Activated T-helper 1 cell treated with anti-CD3 and anti-CD28 coated beads, Interleukin-12 subunit alpha, Interleukin-12 subunit beta, Interleukin-2, Interleukin-4 antibody, amounts not matched to agents 30 ng/mL and 10 ng/mL and 1 ng/mL, durations not matched to agents 14 hours and 24 hours and 36 hours (primary cell): ENCODE measurements around the gene RHOB. TPM values are rescaled to one million over a fixed set of nuclear protein-coding genes. Genes with fewer than 3 reads are reported as not detected.
"Not testable (repeated sequence)": the region's sequence is repeated elsewhere in the genome, so short reads cannot be mapped to it uniquely, and the experiment has no call there.

Source experiments
- DNase-seq: peaks from one replicate; pipeline ENCODE4 v3.0.0; 2021; ENCODE audit warnings: low spot score
- H3K27ac Mint-ChIP-seq: one replicate; pipeline ENCODE4 v1.8.0; 2021; ENCODE audit warnings: mild to moderate bottlenecking, mixed read lengths
- H3K27me3 Mint-ChIP-seq: one replicate; pipeline ENCODE4 v1.8.0; 2022; ENCODE audit warnings: mild to moderate bottlenecking, moderate library complexity, mixed read lengths; ENCODE audit not compliant: insufficient read depth
- H3K36me3 Mint-ChIP-seq: one replicate; pipeline ENCODE4 v1.8.0; 2021; ENCODE audit warnings: low read depth, mixed read lengths
- H3K4me1 Mint-ChIP-seq: one replicate; pipeline ENCODE4 v1.8.0; 2021; ENCODE audit warnings: low read depth, mixed read lengths
- H3K4me3 Mint-ChIP-seq: one replicate; pipeline ENCODE4 v1.8.0; 2021; ENCODE audit warnings: mild to moderate bottlenecking, moderate library complexity, mixed read lengths
- H3K9me3 Mint-ChIP-seq: one replicate; pipeline ENCODE4 v1.8.0; 2021; ENCODE audit warnings: mixed read lengths
- intact Hi-C: fragments of 100-400 bp; cut with micrococcal nuclease; formaldehyde crosslinking; loops from one replicate; pipeline ENCODE4 v1.15.1; 2024
- total RNA-seq: library from RNA; stranded (reverse); gene quantifications from 2 replicates; pipeline ENCODE4 v1.2.3, GENCODE V29; 2022

The RHOB gene
- total RNA-seq, 1 donor from 2014 or later, result 29.6 TPM

DNA sequence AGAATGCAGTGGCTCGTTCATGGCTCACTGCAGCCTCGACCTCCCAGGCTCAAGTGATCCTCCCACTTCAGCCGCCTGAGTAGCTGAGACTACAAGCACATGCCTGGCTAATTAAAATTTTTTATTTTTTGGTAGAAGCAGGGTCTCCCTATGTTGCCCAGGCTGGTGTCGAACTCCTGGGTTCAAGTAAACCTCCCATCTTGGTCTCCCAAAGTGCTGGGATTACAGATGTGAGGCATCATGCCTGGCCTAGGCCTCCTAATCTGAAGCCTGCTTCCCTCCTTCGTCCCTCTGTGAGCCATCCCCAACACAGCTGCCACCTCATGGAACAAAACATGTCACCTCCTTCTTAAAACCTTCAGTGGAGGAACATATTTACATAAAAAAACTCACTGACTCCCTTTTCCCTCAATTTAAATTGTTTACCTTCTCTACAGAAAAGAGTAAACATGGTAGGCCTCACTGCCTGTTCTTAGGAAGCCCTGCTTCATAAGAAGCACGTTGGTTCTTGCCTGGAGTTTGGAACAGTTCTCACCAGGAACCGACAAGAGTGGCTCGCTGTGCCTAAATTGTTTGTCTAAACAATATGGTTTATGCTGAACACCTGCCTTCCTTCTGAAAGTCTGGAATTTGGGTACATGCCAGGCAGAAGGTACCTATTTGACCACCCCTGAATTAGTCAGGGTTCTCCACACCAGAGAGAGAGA is 12.1 kb upstream of the RHOB start:
- H3K27me3 Mint-ChIP-seq, result peaks cover 20% of the 10 kb centered on the region
- no peak overlapping the region for H3K27ac Mint-ChIP-seq
- DNase-seq, result no peak
- intact Hi-C loops, result no loop called here
- no peaks in the 10 kb centered on the region for H3K36me3 Mint-ChIP-seq
- peaks cover 30% of the 10 kb centered on the region for H3K4me1 Mint-ChIP-seq
- no peak overlapping the region for H3K4me3 Mint-ChIP-seq
- H3K9me3 Mint-ChIP-seq, result no peaks in the 10 kb centered on the region

DNA sequence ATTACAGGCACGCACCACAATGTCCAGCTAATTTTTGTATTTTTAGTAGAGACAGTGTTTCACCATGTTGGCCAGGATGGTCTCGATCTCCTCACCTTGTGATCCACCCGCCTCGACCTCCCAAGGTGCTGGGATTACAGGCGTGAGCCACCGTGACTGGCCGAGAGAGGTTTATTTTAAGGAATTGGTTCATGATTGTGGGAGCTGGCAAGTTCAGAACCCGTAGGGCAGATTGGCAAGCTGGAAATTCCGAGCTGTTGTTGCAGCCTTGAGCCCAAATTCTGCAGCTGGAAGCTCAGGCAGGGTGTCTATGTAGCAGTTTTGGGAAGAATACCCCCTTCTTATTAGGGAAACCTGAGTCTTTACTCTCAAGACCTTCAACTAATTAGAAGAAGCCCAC is 11.4 kb upstream of the RHOB start:
- Mint-ChIP-seq H3K27me3 (peaks cover 20% of the 10 kb centered on the region), H3K4me1 (peaks cover 28% of the 10 kb centered on the region)
- H3K4me3 Mint-ChIP-seq, H3K27ac Mint-ChIP-seq, intact Hi-C loops, DNase-seq, H3K36me3 Mint-ChIP-seq, H3K9me3 Mint-ChIP-seq: not testable (repeated sequence)

DNA sequence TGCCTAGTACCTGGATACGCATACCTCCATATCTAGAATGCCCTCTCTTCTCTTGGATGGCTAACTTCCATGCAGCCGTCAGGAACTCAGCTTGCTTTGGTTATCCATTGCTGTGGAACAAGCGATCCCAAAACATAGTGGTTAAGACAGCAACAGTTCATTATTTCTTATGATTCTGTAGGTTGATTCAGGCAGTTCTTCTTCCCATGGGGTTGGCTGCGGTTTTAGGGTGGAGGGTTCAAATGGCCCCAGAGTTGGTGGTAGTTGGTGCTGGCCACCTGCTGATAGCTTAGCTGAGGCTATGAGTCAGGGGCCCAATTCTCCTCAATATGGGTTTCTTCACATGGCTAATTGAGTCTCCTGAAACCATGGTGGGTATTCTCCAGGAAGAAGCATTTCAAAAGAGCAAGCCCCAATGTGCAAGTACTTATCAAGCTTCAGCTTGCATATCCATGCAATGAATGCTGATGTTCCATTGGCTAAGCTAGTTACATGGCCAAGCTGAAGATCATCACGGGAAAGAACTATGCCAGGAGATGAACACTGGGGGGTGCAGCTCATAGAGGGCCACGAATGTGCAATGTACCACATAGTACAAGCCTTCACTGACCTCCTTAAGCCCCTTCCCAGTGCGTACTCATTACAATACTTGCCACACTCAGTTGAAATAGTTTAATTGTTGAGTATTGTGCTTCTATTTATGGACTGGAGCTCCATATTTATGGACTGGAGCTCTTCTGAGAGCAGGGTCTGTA is 10.0 kb upstream of the RHOB start:
- Mint-ChIP-seq H3K27me3 (peaks cover 26% of the 10 kb centered on the region), H3K4me1 (peaks cover 17% of the 10 kb centered on the region), H3K36me3 (no peaks in the 10 kb centered on the region), H3K9me3 (no peaks in the 10 kb centered on the region), H3K4me3 (no peak overlapping the region), H3K27ac (no peak overlapping the region)
- no peak for DNase-seq
- intact Hi-C loops, result no loop called here

DNA sequence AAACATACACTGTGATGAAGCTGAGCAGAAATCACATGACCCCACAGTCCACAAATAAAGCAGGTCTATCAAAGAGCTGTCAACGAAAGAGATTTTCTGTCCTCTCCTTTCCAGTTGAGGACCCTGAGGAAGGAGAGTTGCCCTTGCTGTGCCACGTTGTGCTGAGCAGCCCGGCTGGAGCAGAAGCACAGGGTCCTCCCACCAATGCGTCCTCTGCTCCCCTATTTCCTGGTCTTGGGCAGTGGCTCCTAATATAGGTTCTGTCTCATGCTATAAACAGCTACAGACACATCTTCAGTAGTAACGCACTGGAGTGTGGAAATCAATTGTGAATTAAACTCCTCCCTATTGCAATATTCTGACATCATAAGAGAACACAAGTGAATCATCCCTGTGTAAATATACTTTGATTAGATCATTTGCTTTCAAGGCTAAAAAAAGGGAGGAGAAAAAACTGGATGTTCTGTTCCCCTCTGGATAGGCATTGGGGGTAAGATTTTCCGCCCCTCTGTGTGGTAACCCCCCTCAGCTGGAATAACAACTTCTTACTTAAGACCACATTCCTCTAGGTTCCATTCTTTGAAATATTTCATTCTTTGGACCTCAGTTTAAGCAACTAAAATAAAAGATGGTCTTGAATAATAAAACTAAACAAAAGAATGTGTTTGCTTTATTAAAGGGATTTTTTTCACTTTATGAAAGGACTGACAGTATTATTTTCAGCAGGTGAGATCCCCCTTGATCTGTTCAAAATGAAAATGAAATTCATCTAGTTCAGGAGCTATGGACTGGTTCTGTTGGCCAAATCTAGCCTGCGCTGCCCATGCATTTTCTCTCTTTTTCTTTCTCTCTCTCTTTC is 8.3 kb upstream of the RHOB start:
- DNase-seq, result no peak
- intact Hi-C loops, result no loop called here
- no peak overlapping the region for H3K4me3 Mint-ChIP-seq
- H3K36me3 Mint-ChIP-seq, result no peaks in the 10 kb centered on the region
- H3K27ac Mint-ChIP-seq, result no peak overlapping the region
- no peaks in the 10 kb centered on the region for H3K9me3 Mint-ChIP-seq
- peaks cover 32% of the 10 kb centered on the region for H3K27me3 Mint-ChIP-seq
- H3K4me1 Mint-ChIP-seq, result peaks cover 16% of the 10 kb centered on the region

DNA sequence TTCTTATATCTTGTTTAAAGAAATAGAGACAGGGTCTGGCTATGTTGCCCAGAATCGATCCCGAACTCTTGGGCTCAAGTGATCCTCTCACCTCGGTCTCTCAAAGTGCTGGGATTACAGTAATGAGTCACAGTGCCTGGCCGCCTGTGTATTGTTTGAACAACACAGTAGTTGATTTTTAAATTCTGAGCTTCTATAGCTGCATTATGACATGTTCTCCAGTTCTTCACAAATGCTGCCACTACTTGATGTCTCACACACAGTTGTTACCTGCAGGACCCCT is 7.7 kb upstream of the RHOB start:
- intact Hi-C loops, result no loop called here
- H3K4me1 Mint-ChIP-seq, result peaks cover 16% of the 10 kb centered on the region
- peaks cover 38% of the 10 kb centered on the region for H3K27me3 Mint-ChIP-seq
- no peaks in the 10 kb centered on the region for H3K36me3 Mint-ChIP-seq
- DNase-seq, result no peak
- no peaks in the 10 kb centered on the region for H3K9me3 Mint-ChIP-seq
- no peak overlapping the region for H3K4me3 Mint-ChIP-seq
- H3K27ac Mint-ChIP-seq, result no peak overlapping the region

DNA sequence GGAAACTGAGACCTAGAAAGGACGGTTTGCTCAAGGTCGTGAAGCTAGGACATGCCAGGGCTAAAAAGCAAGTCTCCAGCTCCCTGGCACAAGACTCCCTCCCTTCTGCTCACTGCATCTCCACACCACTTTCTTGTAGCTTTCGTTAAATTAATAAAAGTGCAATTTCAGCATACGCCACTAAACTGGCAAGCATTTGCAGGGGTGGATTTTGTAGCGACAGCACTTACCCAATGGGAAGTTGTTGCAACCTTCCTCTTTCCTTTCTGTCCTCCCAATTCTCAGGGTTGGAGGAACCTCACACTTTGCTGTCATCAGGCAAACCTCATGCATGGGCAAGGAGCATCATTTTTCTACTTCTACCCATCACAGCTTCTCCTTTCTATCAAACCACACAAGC is 7.4 kb upstream of the RHOB start:
- H3K9me3 Mint-ChIP-seq, result no peaks in the 10 kb centered on the region
- intact Hi-C loops, result no loop called here
- DNase-seq, result no peak
- H3K4me1 Mint-ChIP-seq, result peaks cover 16% of the 10 kb centered on the region
- H3K36me3 Mint-ChIP-seq, result no peaks in the 10 kb centered on the region
- H3K4me3 Mint-ChIP-seq, result no peak overlapping the region
- peaks cover 40% of the 10 kb centered on the region for H3K27me3 Mint-ChIP-seq
- no peak overlapping the region for H3K27ac Mint-ChIP-seq

DNA sequence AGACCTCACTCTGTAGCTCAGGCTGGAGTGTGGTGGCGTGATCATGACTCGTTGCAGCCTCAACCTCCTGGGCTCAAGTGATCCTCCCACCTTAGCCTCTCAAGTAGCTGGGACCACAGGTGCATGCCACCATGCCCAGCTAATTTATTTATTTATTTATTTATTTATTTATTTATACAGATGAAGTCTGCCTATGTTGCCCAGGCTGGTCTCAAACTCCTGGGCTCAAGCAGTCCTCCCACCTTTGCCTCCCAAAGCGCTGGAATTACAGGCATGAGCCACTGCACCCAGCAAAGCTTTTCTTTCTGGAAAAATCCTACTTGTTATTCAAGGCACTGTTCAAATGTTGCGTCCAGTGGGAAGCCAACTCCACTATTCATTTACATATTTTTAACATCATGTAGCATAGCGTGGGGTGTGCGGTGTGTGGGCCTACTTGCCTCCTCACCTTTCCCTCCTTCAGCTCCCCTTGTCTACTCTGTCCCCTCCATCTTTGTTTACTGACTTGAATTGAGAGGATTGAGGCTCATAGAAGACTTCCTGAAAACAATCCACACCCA is 6.8 kb upstream of the RHOB start:
- no peak overlapping the region for H3K4me3 Mint-ChIP-seq
- H3K27ac Mint-ChIP-seq, result no peak overlapping the region
- peaks cover 44% of the 10 kb centered on the region for H3K27me3 Mint-ChIP-seq
- no peak for DNase-seq
- peaks cover 12% of the 10 kb centered on the region for H3K4me1 Mint-ChIP-seq
- no peaks in the 10 kb centered on the region for H3K9me3 Mint-ChIP-seq
- H3K36me3 Mint-ChIP-seq, result no peaks in the 10 kb centered on the region
- intact Hi-C loops, result loop anchor here (10.0 kb wide), 1 partner anchor 385 kb away; the partner anchor contains the start of gene LDAH

DNA sequence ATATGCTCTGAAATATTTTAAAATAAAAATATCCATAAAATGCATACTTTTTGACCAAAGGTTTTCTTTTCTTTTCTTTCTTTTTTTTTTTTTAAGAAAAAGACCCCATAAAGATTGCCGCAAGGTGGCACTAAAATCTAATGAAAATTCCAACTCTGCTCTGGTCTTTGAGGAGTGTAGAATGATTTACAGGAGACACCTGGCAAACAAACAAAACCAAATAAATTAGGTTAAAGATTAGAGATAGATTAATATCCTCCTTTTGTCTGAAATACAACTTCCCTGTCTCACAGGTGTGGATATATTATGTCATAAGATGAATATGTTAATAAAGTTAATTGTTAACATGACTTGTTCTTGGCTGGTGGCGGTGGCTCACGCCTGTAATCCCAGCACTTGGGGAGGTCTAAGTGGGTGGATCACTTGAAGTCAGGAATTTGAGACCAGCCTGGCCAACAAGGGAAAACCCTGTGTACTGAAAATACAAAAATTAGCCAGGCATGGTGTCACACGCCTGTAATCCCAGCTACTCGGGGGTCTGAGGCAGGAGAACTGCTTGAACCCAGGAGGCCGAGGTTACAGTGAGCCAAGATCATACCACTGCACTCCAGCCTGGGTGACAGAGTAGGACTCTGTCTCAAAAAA is 3.5 kb upstream of the RHOB start:
- no peak overlapping the region for H3K27ac Mint-ChIP-seq
- H3K27me3 Mint-ChIP-seq, result peaks cover 52% of the 10 kb centered on the region
- H3K36me3 Mint-ChIP-seq, result no peaks in the 10 kb centered on the region
- DNase-seq, result no peak
- H3K4me3 Mint-ChIP-seq, result no peak overlapping the region
- H3K4me1 Mint-ChIP-seq, result peaks cover 16% of the 10 kb centered on the region
- intact Hi-C loops, result loop anchor here (1.0 to 10.0 kb wide), 3 partner anchors 199 to 381 kb away; partner anchors contain the start of genes HS1BP3 and LDAH
- H3K9me3 Mint-ChIP-seq, result no peaks in the 10 kb centered on the region

DNA sequence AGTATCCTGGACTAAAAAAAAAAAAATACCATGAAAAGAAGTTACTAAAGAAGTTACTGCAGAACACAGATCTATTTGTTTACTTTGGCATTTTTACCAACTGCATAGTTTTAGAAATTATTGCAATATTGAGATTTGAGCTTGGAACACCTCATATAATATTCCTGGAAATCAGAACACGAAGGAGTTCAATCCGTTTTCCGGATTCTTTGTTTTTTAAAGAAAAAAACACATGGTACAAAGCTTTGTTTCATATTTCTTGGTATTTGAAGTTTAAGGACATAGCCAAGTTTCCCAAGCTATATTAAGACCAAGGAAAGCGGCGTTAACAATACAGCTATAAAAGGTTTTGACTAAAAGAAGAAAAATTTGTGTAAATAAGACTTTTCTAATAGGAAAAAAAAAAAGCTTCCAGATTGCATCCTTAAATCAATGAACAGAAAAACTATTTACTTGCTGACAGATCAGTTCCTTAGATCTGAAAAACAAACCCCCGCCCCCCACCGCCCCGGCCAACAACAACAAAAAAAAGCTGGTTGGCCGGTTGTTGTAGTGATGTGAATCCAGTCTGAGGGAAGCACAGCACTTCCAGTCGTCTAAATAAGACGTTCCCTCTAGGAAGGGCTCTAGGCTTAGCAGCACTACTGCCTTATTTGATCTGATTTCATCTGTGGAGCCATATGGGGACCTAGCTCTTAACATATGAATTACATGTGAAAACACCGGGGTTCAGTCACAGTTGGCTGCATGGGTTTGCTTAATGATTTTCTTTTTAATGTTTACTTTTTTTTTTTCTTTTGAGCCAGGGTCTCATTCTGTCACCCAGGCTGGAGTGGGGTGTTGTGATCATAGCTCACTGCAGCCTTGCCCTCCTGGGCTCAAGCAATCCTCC is 2.5 kb upstream of the RHOB start:
- DNase-seq, result no peak
- Mint-ChIP-seq H3K4me1 (peaks cover 18% of the 10 kb centered on the region), H3K27me3 (peaks cover 55% of the 10 kb centered on the region), H3K4me3 (no peak overlapping the region), H3K36me3 (peaks cover under 1% of the 10 kb centered on the region), H3K9me3 (no peaks in the 10 kb centered on the region), H3K27ac (no peak overlapping the region)
- intact Hi-C loops, result loop anchor here (10.0 kb wide), 1 partner anchor 380 kb away; the partner anchor contains the start of gene LDAH

DNA sequence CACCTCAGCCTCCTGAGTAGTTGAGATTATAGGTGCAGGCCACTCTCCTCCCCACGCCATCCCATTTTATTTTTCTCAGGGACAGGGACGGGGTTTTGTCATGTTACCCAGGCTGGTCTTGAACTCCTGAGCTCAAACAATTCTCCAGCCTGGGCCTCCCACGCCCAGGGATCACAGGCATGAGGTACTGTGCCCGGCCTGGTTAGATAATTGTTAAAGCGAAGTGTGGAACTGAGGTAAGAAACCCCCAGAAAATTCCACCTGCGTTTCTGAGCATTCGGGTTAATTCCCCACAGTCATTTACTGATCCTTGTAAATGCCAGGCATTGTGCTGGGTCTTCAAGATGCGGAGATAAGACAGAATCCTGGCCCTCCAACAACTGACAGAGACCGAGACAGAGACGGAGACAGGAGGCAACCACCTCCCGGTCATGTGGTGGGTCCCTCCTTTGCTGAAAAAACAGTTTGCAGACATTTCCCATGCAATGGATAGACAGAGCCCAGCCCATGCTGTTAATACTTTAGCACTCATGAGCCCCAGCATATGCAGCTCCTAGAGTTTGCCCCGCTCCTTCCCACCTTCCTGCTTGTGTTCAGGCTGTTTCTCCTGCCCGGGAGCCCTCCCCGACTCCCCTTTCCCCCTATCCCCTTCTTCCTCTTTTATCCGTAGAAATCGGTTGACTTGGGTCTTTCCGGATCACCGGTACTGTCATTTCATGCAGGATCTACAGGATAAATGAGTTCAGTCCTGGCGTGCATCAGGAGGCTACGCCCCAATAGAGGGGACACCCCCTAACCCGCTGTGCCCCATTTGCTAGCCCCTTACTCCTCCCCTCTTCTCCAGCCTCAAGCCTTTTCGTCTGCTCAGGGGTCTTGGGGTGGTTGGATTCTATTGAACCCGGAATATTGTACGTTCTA is 1.6 kb upstream of the RHOB start:
- Mint-ChIP-seq H3K27ac (no peak overlapping the region), H3K9me3 (no peaks in the 10 kb centered on the region), H3K4me3 (no peak overlapping the region), H3K36me3 (peaks cover 2% of the 10 kb centered on the region), H3K27me3 (peaks cover 62% of the 10 kb centered on the region), H3K4me1 (peaks cover 17% of the 10 kb centered on the region)
- intact Hi-C loops, result loop anchor here (5.0 to 10.0 kb wide), 4 partner anchors 33 to 543 kb away; partner anchors contain the start of genes LDAH and TTC32
- no peak for DNase-seq
